ENCODE measurements around the gene SSU72. TPM values are rescaled to one million over a fixed set of nuclear protein-coding genes. Genes with fewer than 3 reads are reported as not detected.

SSU72 gene
- total and polyA plus RNA-seq, 8 donors: 45.7 to 215 (median 92.1) TPM

- DNase-seq: no peak
- Histone ChIP-seq H3K4me3 (no peak overlapping the region), H3K27ac (no peak overlapping the region), H3K27me3 (no peaks in the 10 kb centered on the region), H3K36me3 (peaks cover 34 to 82% (median 76%) of the 10 kb centered on the region in 4 donors), H3K9me3 (no peaks in the 10 kb centered on the region), H3K4me1 (peaks cover 11 to 49% (median 29%) of the 10 kb centered on the region in 4 donors)
- intact Hi-C loops (cut with DNase I; ENCODE audit: low total_unique reads): no loop called here
- TF ChIP-seq POLR2AphosphoS5 (IDR thresholded peaks at IDR 0.05) (no peak), EP300 (IDR thresholded peaks at IDR 0.05) (no peak)
- 65 to 79% (median 70%) methylated on average over 19 of the region's 19 CpGs for WGBS, 5 donors
Observed at GRCh38 chr1:1564268-1564667, 10.4 kb downstream of the SSU72 start.

- peaks cover 8 to 47% (median 27%) of the 10 kb centered on the region in 4 donors for H3K4me1 ChIP-seq
- no peak for TF ChIP-seq EP300 (IDR thresholded peaks at IDR 0.05)
- TF ChIP-seq POLR2AphosphoS5 (IDR thresholded peaks at IDR 0.05): no peak
- no peak for TF ChIP-seq POLR2A (IDR thresholded peaks at IDR 0.05)
- no peaks in the 10 kb centered on the region for H3K27me3 ChIP-seq
- H3K4me3 ChIP-seq: no peak overlapping the region
- DNase-seq: no peak
- H3K27ac ChIP-seq: no peak overlapping the region
- intact Hi-C loops (cut with DNase I; ENCODE audit: low total_unique reads): no loop called here
- WGBS, 5 donors: 81 to 89% (median 87%) methylated on average over 12 of the region's 12 CpGs
- H3K36me3 ChIP-seq: peaks cover 34 to 76% (median 71%) of the 10 kb centered on the region in 4 donors
- H3K9me3 ChIP-seq: no peaks in the 10 kb centered on the region
Observed at GRCh38 chr1:1563688-1564087, 11.0 kb downstream of the SSU72 start.

- Histone ChIP-seq H3K27ac (no peak overlapping the region), H3K4me1 (peaks cover 4 to 37% (median 17%) of the 10 kb centered on the region in 4 donors), H3K4me3 (no peak overlapping the region), H3K27me3 (no peaks in the 10 kb centered on the region), H3K36me3 (peaks cover 34 to 72% (median 70%) of the 10 kb centered on the region in 4 donors), H3K9me3 (no peaks in the 10 kb centered on the region)
- WGBS, 5 donors: 92 to 94% (median 94%) methylated on average over 6 to 21 of the region's 21 CpGs
- intact Hi-C loops (cut with DNase I; ENCODE audit: low total_unique reads): no loop called here
- no peak for DNase-seq
- TF ChIP-seq POLR2AphosphoS5 (IDR thresholded peaks at IDR 0.05) (no peak), POLR2A (IDR thresholded peaks at IDR 0.05) (no peak), CTCF (IDR thresholded peaks at IDR 0.05) (no peak), EP300 (IDR thresholded peaks at IDR 0.05) (no peak)
Observed at GRCh38 chr1:1562556-1563195, 12.0 kb downstream of the SSU72 start.

GRCh38 chr1:1561801-1562470, 12.7 kb downstream of the SSU72 start:
- H3K27ac ChIP-seq: no peak overlapping the region
- no peaks in the 10 kb centered on the region for H3K9me3 ChIP-seq
- H3K4me1 ChIP-seq: peaks cover 3 to 30% (median 11%) of the 10 kb centered on the region in 4 donors
- TF ChIP-seq CTCF (IDR thresholded peaks at IDR 0.05) (no peak), POLR2A (IDR thresholded peaks at IDR 0.05) (no peak), EP300 (IDR thresholded peaks at IDR 0.05) (no peak), POLR2AphosphoS5 (IDR thresholded peaks at IDR 0.05) (no peak)
- 89 to 93% (median 92%) methylated on average over 14 to 15 of the region's 15 CpGs for WGBS, 5 donors
- H3K4me3 ChIP-seq: no peak overlapping the region
- DNase-seq: no peak
- no peaks in the 10 kb centered on the region for H3K27me3 ChIP-seq
- peaks cover 34 to 70% (median 69%) of the 10 kb centered on the region in 4 donors for H3K36me3 ChIP-seq
- intact Hi-C loops (cut with DNase I; ENCODE audit: low total_unique reads): no loop called here

- Histone ChIP-seq H3K27me3 (no peaks in the 10 kb centered on the region), H3K4me3 (no peak overlapping the region), H3K4me1 (peaks cover 0 to 26% (median 7%) of the 10 kb centered on the region in 4 donors), H3K27ac (no peak overlapping the region), H3K36me3 (peaks cover 34 to 62% (median 57%) of the 10 kb centered on the region in 4 donors), H3K9me3 (no peaks in the 10 kb centered on the region)
- DNase-seq: no peak
- 89 to 92% (median 90%) methylated on average over 9 of the region's 9 CpGs for WGBS, 5 donors
- no peak for TF ChIP-seq EP300 (IDR thresholded peaks at IDR 0.05)
- TF ChIP-seq POLR2AphosphoS5 (IDR thresholded peaks at IDR 0.05): no peak
- TF ChIP-seq CTCF (IDR thresholded peaks at IDR 0.05): no peak
- TF ChIP-seq POLR2A (IDR thresholded peaks at IDR 0.05): no peak
- intact Hi-C loops (cut with DNase I; ENCODE audit: low total_unique reads): no loop called here
Observed at GRCh38 chr1:1560178-1560577, 14.5 kb downstream of the SSU72 start.

Data from stomach (tissue), 9 donors.